Ecto neural progenitor cell (in vitro differentiated cells): Measurements from ENCODE around the gene GJC1.

ENCODE experiments used
- DNase-seq: peaks from one replicate; pipeline ENCODE4 v3.0.0-alpha.2; 2018; ENCODE audit warnings: low spot score

The GJC1 gene

GRCh38 chr17:44776628-44777393 lies 53.3 kb downstream of the GJC1 start:
- DNase-seq: peak; percentile 57

- no peak for DNase-seq
Observed at GRCh38 chr17:44775838-44776621, 54.1 kb downstream of the GJC1 start.

- peak; percentile 100 for DNase-seq
Observed at GRCh38 chr17:44775136-44775837, 54.8 kb downstream of the GJC1 start.

- peak; percentile 99 for DNase-seq
Observed at GRCh38 chr17:44774271-44775135, 55.6 kb downstream of the GJC1 start.

GRCh38 chr17:44773140-44773539 lies 56.9 kb downstream of the GJC1 start:
- DNase-seq: no peak

GRCh38 chr17:44772308-44773045 lies 57.6 kb downstream of the GJC1 start:
- DNase-seq: no peak

GRCh38 chr17:44770166-44770925 lies 59.7 kb downstream of the GJC1 start:
- DNase-seq: no peak

GRCh38 chr17:44769647-44770084 lies 60.4 kb downstream of the GJC1 start:
- DNase-seq: no peak

- no peak for DNase-seq
Observed at GRCh38 chr17:44769230-44769629, 60.9 kb downstream of the GJC1 start.

- no peak for DNase-seq
Observed at GRCh38 chr17:44768505-44769142, 61.5 kb downstream of the GJC1 start.

- DNase-seq: no peak
Observed at GRCh38 chr17:44767493-44767892, 62.6 kb downstream of the GJC1 start.

- no peak for DNase-seq
Observed at GRCh38 chr17:44766409-44767038, 63.6 kb downstream of the GJC1 start.

GRCh38 chr17:44765965-44766364 lies 64.1 kb downstream of the GJC1 start:
- no peak for DNase-seq

GRCh38 chr17:44763170-44763569 lies 66.9 kb downstream of the GJC1 start:
- no peak for DNase-seq

GRCh38 chr17:44761932-44762810 lies 67.9 kb downstream of the GJC1 start:
- DNase-seq: peak; percentile 49

GRCh38 chr17:44760474-44761308 lies 69.4 kb downstream of the GJC1 start:
- peak; percentile 52 for DNase-seq

- no peak for DNase-seq
Observed at GRCh38 chr17:44759916-44760243, 70.2 kb downstream of the GJC1 start.
